Breast epithelium (tissue), 4 donors: Measurements from ENCODE around the gene PLCL2. TPM values are rescaled to one million over a fixed set of nuclear protein-coding genes. Genes with fewer than 3 reads are reported as not detected.

ENCODE experiments used
- DNase-seq, 2 donors: peaks; one replicate each; pipeline ENCODE4 v3.0.0-alpha.2; 2019; ENCODE audit warnings: low spot score in 2 of 2
- H3K27ac ChIP-seq, 2 donors: fragments of 200-600 bp; sonication (generic) in 1 of 2; one replicate each; pipeline ENCODE4 v1.5.1; 2016 to 2019; ENCODE audit warnings: mild to moderate bottlenecking in 1 of 2
- H3K27me3 ChIP-seq, 2 donors: fragments of 200-600 bp; sonication (generic) in 1 of 2; one replicate each; pipeline versions ENCODE4 v1.5.1 to v1.6.0; 2017 to 2019; ENCODE audit warnings: control low read depth in 1 of 2, mild to moderate bottlenecking in 1 of 2
- H3K36me3 ChIP-seq: fragments of 200-600 bp; one replicate; pipeline ENCODE4 v1.5.1; 2019
- H3K4me1 ChIP-seq, 2 donors: fragments of 200-600 bp; sonication (generic); one replicate each; pipeline ENCODE4 v1.5.1; 2016 to 2019; ENCODE audit warnings: control low read depth in 1 of 2
- H3K4me3 ChIP-seq, 3 donors: fragments of 200-600 bp; sonication (generic); 1 replicate in 2 of 3; 2 replicates in 1 of 3; pipeline ENCODE4 v1.5.1; 2016 to 2019; ENCODE audit warnings: mild to moderate bottlenecking in 3 of 3, moderate library complexity in 2 of 3
- H3K9me3 ChIP-seq, 2 donors: fragments of 200-600 bp; sonication (generic) in 1 of 2; one replicate each; pipeline ENCODE4 v1.5.1; 2016 to 2019; ENCODE audit warnings: control low read depth in 1 of 2
- POLR2A ChIP-seq: fragments of 450-650 bp; IDR thresholded peaks from one replicate; pipeline ENCODE4 v1.6.1; 2016; ENCODE audit warnings: antibody characterized with exemption, mild to moderate bottlenecking, moderate library complexity
- POLR2AphosphoS5 ChIP-seq, 3 donors: sonication (generic); formaldehyde crosslinking; IDR thresholded peaks; one replicate each; pipeline ENCODE4 v1.6.1; 2017; ENCODE audit warnings: antibody characterized with exemption in 3 of 3
- intact Hi-C: fragments of 100-400 bp; cut with DNase I; formaldehyde crosslinking; loops from one replicate; pipeline ENCODE4 v1.15.1; 2023; ENCODE audit warnings: low total_unique reads
- total RNA-seq, 3 donors: library from RNA; depleted of rRNA; stranded (reverse); fragments of >200 nt; gene quantifications; one replicate each; pipeline ENCODE4 v1.1.0, GENCODE V29; 2016
- TF ChIP-seq, protein P1 (sequence below), 3 donors: fragments of 450-650 bp; IDR thresholded peaks; one replicate each; pipeline ENCODE4 v1.5.1; 2016 to 2017; ENCODE audit warnings: antibody characterized with exemption in 3 of 3, mild to moderate bottlenecking in 3 of 3, moderate library complexity in 3 of 3

The PLCL2 gene
- total RNA-seq, 3 donors from 2014 or later = 7.8 to 21.9 (median 17.0) TPM

GRCh38 chr3:17135696-17136095, 250.9 kb downstream of the PLCL2 start:
- no peaks in the 10 kb centered on the region for H3K36me3 ChIP-seq
- peaks cover 0 to 14% of the 10 kb centered on the region in 2 donors for H3K9me3 ChIP-seq
- no peaks in the 10 kb centered on the region for H3K27me3 ChIP-seq
- no peak for DNase-seq
- no peak for TF ChIP-seq POLR2AphosphoS5 (IDR thresholded peaks at IDR 0.05)
- TF ChIP-seq, protein P1, sequence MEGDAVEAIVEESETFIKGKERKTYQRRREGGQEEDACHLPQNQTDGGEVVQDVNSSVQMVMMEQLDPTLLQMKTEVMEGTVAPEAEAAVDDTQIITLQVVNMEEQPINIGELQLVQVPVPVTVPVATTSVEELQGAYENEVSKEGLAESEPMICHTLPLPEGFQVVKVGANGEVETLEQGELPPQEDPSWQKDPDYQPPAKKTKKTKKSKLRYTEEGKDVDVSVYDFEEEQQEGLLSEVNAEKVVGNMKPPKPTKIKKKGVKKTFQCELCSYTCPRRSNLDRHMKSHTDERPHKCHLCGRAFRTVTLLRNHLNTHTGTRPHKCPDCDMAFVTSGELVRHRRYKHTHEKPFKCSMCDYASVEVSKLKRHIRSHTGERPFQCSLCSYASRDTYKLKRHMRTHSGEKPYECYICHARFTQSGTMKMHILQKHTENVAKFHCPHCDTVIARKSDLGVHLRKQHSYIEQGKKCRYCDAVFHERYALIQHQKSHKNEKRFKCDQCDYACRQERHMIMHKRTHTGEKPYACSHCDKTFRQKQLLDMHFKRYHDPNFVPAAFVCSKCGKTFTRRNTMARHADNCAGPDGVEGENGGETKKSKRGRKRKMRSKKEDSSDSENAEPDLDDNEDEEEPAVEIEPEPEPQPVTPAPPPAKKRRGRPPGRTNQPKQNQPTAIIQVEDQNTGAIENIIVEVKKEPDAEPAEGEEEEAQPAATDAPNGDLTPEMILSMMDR (IDR thresholded peaks at IDR 0.05) = no peak
- no peak for TF ChIP-seq POLR2A
- H3K4me1 ChIP-seq = no peaks in the 10 kb centered on the region
- intact Hi-C loops = no loop called here
- no peak overlapping the region for H3K27ac ChIP-seq
- no peak overlapping the region for H3K4me3 ChIP-seq

DNA sequence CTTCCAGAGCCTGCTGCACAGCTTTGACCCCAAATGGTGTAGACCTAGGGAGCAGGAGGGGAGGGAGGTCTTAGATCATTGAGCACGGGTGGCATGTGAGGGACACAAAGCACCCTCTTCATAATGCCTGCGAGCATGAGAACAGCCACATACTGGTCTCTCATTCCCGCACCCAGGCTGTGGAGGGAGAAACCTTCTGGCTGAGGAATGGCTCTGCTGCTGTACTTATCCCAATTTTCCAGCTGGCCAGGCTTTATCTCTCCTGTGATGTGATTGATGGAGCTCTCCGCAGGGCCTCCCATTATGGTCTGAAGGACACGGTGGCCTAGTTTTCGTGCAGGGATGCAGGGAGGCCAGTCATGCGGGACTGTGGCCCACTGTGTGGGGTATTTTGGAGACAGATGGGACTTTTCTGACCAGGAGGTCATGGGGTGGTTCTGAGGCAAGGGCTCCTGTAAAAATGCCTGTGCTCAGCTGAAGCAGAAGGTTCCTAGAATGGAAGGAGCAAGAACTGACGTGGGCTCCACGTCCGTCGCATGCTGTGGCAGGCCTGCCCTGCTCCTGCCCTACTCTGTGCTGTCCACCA, 251.5 kb downstream of the PLCL2 start:
- Histone ChIP-seq H3K27ac (no peak overlapping the region), H3K36me3 (no peaks in the 10 kb centered on the region), H3K4me1 (no peaks in the 10 kb centered on the region), H3K4me3 (no peak overlapping the region), H3K9me3 (peaks cover 0 to 14% of the 10 kb centered on the region in 2 donors), H3K27me3 (no peaks in the 10 kb centered on the region)
- intact Hi-C loops = no loop called here
- DNase-seq = peak in 1 of 2 donors; percentile 26
- TF ChIP-seq POLR2AphosphoS5 (IDR thresholded peaks at IDR 0.05) (peak in 1 of 3 donors; percentile 31), POLR2A (no peak)
- TF ChIP-seq, protein P1 (IDR thresholded peaks at IDR 0.05) = no peak

DNA sequence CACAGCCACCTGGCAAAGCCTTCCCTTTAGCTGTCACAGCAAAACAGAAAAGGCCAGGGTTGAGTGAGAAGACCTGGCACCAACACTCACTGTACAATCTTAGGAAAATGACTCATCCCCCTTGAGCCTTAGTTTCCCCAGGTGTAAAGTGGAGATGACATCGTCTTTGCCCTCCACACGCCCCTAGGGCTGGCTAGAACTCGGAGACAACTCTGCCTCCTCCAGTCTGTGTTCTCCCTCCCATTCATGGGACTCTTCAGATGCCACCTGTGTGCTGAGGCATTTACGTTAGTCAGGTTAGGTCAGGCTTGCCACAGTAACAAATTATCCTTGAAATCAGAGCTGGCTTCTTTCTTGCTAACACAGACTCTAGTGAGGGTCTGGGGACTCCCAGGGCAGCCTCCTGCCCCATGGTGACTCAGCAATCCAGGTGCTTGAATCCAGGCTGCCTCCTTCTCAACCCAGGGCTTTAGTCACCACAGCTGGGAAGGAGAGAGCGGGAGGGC, 252.6 kb downstream of the PLCL2 start:
- intact Hi-C loops = no loop called here
- no peak overlapping the region for H3K4me3 ChIP-seq
- H3K27me3 ChIP-seq = no peaks in the 10 kb centered on the region
- TF ChIP-seq POLR2A (no peak), POLR2AphosphoS5 (IDR thresholded peaks at IDR 0.05) (no peak)
- TF ChIP-seq, protein P1 (IDR thresholded peaks at IDR 0.05) = no peak
- H3K4me1 ChIP-seq = no peaks in the 10 kb centered on the region
- no peak overlapping the region for H3K27ac ChIP-seq
- DNase-seq = no peak
- H3K36me3 ChIP-seq = no peaks in the 10 kb centered on the region
- peaks cover 0 to 14% of the 10 kb centered on the region in 2 donors for H3K9me3 ChIP-seq

DNA sequence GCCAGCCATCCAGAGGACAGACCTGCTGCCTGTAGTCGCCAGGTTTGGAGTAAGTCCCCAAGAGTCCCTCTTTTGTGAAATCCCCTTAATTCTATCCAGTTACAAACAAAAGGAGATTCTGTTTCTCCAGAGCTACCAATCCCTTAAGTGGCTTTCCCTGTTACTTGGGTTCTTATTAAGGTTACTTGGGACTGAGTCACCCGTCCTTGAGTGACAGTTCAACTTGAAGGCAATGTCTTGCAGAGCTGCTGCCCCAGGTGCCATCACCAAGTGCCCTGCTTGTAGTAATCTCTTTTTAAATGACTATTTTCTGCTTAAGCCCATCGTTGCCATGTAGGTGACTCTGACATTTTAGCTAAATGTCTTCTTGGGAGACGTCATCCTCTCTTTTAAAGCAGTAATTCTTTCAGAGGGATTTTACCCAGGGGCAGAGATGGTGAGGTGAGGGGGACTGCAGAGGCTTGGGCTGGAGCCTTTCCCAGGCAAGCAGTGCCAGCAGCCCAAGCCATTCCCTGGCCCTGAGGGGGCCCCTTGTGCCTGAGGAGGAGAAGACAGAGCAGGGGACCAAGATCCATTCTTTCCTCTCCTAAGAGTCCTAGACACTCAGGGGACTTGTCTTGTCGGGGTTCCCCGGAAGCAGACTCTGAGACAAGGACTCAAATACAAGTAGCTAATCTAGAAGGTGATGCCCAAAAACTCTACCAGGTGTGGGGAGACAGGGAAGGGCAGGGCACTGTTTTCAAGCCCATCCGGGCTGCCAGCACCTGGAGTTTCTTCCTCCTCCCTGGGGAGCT, 253.7 kb downstream of the PLCL2 start:
- intact Hi-C loops = no loop called here
- Histone ChIP-seq H3K4me3 (no peak overlapping the region), H3K36me3 (no peaks in the 10 kb centered on the region), H3K9me3 (peaks cover 0 to 14% of the 10 kb centered on the region in 2 donors), H3K27me3 (no peaks in the 10 kb centered on the region), H3K4me1 (no peaks in the 10 kb centered on the region), H3K27ac (no peak overlapping the region)
- DNase-seq = no peak
- TF ChIP-seq POLR2A (no peak), POLR2AphosphoS5 (IDR thresholded peaks at IDR 0.05) (no peak)
- TF ChIP-seq, protein P1 (IDR thresholded peaks at IDR 0.05) = no peak
